ENCODE measurements around the gene CALM3.

- no peak for TF ChIP-seq CTCF (IDR thresholded peaks at IDR 0.05)
- TF ChIP-seq POLR2A (IDR thresholded peaks at IDR 0.05) = no peak
These were observed 28.5 kb downstream of the CALM3 start for GRCh38 chr19:46629546-46630025.
